B cell (primary cell): ENCODE measurements around the gene DTNBP1.

ENCODE experiments used
- EZH2 ChIP-seq: IDR thresholded peaks from 2 replicates; pipeline ENCODE4 v1.6.1; 2012; ENCODE audit warnings: borderline replicate concordance, low read depth, mild to moderate bottlenecking, moderate library complexity, low read length; ENCODE audit not compliant: insufficient read depth, poor library complexity, severe bottlenecking
- TF ChIP-seq, protein P1 (sequence below): fragments of 200-600 bp; IDR thresholded peaks from one replicate; pipeline ENCODE4 v1.8.0; 2022; ENCODE audit warnings: antibody characterized with exemption, mild to moderate bottlenecking

DNA sequence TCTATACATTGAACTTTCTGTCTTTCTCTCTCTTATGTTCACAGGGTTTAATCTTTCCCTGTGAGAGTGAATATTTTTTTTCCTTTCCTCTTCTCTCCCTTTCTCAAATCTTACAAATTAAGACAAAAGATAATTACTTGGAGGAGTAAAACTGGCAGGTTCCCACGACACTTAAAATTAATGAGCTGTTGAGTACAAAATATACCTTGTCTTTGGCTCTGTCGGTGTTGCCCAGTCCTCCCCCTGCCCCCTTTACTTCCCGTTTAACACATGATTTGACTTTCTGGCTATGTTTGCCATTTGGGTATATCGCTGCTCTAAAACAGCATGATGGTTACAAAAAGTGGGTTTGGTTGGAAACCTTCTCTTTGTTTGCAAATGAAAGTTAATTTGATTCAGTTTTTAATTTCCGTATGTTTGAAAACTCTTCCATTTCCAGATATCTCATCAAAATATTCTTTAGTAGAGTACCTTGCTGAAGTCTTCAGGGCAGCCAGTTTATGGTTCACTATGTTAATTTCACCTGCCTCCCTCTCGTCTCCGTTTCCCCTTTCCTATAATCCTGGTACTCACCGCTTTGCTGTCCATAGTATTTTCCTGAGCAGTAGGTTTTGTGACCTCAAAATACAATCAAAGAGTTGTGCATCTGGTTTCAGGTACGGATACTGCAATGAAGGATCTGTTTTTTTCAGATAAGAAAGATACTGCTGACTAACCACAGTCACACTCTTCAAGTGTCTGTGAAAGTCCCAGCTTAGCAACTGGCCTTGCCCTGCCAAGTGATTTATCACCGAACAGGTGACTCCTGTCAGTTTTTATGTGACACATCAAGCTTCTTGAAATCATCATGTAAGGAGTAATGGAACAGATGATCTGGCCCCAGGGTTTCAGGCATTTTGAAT is 181.2 kb downstream of the DTNBP1 start:
- TF ChIP-seq, protein P1, sequence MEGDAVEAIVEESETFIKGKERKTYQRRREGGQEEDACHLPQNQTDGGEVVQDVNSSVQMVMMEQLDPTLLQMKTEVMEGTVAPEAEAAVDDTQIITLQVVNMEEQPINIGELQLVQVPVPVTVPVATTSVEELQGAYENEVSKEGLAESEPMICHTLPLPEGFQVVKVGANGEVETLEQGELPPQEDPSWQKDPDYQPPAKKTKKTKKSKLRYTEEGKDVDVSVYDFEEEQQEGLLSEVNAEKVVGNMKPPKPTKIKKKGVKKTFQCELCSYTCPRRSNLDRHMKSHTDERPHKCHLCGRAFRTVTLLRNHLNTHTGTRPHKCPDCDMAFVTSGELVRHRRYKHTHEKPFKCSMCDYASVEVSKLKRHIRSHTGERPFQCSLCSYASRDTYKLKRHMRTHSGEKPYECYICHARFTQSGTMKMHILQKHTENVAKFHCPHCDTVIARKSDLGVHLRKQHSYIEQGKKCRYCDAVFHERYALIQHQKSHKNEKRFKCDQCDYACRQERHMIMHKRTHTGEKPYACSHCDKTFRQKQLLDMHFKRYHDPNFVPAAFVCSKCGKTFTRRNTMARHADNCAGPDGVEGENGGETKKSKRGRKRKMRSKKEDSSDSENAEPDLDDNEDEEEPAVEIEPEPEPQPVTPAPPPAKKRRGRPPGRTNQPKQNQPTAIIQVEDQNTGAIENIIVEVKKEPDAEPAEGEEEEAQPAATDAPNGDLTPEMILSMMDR, result no peak
- TF ChIP-seq EZH2, result no peak
